HG03460 (cell line): ENCODE measurements around the gene ULK1.

Experiments used
- ATAC-seq: cut with Tn5 transposase; IDR thresholded peaks from one replicate; pipeline ENCODE4 v1.9.1; 2021; ENCODE audit not compliant: unreplicated experiment

Gene ULK1

DNA sequence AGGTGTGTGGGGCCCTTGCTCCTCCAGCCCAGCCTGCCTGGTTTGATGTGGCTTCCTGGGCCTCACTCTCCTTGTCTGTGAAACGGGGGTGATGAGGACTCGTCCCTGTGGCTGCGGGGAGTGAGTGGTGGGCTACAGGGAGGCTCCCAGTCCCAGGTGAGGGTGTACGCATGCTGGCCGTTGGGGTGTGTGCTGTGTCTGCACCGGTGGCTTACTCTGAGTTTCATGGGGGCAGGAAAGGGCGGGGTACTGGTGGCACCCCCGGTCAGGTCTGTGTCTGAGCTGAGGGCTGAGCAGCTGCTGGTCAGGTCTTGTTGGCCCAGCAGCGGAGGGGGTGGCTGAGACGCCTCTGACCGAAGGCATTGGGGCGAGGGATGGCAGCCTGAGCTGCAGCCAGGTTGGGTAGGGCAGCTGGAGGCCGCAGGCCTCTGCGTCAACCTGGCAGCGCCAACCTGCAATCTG is 11.2 kb downstream of the ULK1 start:
- ATAC-seq: no peak

DNA sequence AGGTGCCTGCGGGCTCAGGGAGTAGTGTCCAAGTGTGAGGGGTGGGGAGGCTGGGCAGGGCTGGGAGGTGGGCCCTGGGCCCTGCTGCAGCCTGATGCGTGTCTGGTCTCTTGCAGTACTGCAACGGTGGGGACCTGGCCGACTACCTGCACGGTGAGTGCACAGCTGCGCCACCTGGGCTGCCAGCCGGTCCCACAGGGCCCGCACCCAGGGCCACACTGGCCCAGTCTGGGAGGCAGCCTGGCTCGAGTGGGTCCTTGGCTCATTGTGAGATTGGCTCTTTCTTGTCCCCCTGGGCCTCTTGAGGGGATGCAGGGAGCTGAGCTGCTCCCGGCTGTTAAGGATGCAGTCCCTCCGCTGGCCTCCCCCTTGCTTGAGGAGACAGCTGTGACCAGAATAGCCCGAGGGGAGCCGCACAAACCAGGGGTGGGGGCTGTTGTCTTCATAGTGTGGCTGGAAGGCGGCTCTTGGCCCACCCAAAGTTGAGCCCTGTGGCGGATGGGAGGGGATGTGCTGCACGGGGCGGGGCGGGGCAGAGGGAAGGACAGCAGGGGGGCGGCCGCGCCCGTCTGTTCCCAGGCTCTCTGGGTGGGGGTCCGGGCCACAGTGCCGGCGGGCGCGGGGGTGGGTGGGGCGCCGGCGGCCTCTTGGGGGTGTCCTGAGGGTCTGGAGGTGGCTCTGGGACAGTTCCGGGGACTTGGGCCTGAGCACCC is 13.1 kb downstream of the ULK1 start:
- no peak for ATAC-seq

DNA sequence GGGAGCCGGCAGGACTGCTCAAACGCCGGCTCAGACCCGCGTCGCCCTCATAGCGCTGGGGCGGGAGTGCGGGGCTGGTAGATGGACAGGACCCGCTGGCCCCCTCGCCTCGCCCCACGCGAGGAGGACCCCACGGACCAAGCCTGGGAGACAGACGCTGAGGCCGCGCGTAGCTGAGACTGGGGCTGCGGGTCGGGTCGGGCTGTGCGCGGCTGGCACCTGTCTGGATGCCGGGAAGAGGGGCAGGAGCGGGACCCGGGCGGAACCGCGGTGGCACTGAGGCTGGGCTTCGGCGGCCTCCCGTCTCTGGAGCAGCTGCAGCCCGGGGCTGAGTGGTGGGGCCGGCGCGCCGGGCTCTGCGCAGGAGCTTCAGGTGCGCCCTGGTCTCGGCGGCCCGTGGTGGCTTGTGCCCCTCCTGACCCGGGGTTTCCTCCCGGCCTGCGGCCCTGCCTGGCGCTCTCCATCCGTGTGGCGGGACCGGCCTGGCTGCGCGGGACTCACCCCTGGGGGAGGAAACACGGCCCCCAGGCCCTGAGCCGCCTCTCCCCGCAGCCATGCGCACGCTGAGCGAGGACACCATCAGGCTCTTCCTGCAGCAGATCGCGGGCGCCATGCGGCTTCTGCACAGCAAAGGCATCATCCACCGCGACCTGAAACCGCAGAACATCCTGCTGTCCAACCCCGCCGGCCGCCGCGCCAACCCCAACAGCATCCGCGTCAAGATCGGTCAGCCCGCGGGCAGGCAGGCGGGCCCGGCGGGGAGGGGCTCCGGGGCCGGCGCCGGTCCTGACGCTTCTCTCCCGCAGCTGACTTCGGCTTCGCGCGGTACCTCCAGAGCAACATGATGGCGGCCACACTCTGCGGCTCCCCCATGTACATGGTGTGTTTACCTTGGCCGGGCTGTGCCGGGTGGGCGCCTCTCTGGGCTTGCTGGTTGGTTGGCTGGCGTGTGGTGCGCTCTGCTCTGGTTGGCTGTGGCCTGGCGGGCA is 14.0 kb downstream of the ULK1 start:
- no peak for ATAC-seq

DNA sequence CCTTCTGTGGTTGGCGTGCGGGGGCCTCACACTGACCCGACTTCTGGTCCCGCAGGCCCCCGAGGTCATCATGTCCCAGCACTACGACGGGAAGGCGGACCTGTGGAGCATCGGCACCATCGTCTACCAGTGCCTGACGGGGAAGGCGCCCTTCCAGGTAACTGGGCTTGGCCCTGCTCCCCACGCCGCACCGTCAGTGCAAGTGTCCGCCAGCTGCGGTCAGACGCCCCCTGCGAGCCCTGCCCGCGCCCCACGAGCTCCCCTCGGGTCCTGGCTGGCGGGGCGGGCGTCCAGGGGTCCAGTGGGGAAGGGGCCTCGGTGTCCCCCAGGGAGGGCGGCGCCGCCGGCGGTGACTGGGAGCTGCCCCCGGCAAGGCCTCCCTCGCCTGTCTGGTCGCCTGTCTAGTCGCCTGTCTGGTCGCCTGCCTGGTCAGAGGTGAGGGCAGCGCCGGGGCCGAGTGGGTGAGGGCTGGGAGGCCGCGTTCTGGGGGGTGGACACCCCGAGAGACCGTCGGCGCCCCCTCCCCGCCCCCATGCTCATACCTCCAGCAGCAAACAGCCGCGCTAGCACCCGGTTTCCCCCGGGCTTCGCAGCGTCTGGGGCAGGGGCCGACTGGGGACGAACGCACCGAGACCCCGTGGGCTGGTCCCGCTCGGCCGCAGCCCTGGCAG is 14.8 kb downstream of the ULK1 start:
- ATAC-seq: no peak

DNA sequence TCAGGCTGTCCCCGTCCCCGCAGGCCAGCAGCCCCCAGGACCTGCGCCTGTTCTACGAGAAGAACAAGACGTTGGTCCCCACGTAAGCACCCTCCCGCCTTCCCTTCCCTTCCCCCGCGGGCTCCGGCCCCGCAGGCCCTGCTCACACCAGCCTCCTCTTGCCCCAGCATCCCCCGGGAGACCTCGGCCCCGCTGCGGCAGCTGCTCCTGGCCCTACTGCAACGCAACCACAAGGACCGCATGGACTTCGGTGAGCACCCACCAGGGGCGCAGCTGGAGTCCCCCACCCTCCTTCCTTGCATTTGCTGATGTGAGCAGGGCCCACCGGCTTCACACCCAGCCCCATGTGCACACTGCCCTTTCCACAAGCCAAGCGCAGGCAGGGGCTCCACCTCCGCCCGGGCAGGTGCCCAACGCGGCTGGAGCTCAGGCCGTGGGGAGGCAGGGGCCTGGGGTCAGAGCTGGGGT is 15.4 kb downstream of the ULK1 start:
- no peak for ATAC-seq

DNA sequence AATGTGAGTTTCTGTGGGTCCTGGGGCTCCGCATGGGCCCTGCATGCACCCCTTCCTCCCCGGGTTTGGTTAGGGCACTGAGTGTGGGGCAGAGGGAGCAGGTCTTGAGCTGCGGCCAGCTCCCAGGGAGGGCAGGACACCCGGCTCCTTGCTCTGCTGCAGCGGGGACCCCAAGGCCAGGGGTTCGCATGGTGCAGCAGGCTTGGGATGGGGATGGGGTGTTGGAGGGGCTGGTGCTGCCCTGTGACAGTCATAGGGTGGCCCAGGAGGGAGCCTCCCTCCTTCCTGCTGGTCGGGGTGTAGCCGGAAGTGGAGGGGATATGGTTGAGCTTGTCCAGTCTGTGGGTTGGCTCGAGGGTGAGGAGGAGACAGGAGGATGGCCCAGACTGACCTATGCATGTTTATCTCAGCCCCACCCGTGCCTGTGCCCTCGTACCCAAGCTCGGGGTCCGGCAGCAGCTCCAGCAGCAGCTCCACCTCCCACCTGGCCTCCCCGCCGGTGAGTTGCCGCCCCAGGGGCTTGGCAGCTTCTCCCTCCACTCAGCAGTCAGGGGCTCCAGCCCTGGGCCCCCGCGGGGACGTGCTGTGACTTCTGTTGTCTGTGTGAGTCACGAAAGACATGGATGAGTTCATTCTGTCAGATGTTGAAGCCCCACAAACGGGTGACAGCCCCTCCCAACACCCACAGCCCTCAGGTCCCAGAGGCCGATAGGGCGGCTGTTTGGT is 16.0 kb downstream of the ULK1 start:
- no peak for ATAC-seq

DNA sequence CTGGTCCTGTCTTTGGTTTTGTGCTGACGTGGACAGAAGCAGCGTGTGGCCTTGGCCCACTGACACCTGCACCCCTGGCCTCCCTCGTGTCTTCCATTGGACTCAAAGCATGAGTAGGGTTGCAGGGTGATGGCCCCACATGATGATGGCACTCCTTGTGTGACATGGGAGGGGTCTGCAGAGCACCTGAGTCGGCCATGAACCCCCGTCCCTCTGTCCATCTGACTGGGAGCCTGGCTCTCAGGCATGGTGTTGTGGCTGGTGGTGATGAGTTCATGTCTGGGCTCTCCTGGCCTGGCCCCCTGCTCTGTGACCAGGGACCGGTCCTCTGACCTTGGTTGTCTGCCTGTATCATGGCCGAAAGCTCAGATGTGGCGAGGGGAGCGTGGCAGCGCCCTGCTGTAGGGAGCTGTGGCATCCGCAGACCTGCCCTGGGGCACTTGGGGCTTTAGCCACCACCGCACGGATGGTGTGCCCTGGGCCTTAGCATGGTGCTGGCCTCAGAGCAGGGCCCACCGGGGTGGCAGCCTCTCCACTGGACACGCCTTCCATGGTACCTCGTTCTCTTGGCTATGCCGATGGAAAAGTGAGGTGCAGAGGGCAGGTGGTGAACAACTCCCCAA is 16.7 kb downstream of the ULK1 start:
- no peak for ATAC-seq

DNA sequence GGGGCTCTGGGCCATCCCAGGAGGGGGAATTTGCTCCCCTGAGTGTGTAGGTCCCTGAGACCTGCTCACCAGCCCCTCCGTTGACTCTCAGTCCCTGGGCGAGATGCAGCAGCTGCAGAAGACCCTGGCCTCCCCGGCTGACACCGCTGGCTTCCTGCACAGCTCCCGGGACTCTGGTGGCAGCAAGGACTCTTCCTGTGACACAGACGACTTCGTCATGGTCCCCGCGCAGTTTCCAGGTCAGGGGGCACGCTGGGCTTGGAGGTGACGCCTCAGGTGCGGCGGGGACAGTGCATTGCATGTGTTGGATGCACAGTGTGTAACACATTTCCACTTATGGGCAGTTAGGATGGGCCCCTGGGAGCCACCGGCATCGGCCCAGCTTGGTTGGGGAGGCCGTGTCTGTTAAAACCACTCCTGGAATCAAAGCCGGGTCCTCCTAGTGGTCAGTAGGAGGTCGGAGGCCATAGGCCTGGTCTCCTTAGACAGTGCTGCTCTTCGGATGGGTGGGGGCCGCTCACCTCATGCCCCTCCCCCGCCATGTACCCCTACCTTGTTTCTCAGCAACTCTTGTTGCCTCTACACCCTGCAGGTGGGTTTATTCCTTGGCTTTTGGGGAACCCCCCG is 17.5 kb downstream of the ULK1 start:
- ATAC-seq: no peak

DNA sequence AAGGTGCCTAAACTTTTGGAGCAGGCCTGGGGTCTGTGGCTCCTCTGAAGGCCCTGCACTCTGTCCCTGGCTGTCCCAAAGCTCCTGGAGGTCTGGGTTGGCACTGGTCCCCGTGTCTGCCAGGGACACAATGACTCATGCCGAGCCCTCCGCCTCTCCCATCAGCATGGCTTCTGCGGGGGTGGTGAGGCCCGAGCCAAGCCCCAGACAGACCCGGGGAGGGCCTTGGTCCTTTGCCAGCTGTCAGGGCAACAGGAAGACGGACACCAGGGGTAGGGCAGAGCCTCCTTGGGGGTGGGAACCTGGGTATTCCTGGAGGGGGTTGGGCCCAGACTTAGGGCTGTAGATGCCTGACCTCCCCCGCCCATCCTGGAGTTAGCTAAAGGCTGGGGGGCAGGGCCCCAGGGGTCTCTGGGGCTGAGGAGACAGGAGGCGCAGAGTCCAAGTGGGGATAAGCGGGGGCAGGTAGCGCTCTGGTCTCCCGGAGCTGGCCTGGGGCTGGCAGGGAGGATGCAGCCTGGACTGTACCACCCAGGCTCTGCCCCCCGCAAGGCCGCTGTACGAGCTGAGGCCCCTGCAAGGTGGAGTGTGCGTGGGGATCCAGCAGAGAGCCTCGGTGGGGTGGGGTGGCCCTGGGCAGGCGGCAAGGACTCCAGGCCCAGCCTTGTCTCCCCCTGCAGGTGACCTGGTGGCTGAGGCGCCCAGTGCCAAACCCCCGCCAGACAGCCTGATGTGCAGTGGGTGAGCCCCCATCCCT is 18.3 kb downstream of the ULK1 start:
- no peak for ATAC-seq

DNA sequence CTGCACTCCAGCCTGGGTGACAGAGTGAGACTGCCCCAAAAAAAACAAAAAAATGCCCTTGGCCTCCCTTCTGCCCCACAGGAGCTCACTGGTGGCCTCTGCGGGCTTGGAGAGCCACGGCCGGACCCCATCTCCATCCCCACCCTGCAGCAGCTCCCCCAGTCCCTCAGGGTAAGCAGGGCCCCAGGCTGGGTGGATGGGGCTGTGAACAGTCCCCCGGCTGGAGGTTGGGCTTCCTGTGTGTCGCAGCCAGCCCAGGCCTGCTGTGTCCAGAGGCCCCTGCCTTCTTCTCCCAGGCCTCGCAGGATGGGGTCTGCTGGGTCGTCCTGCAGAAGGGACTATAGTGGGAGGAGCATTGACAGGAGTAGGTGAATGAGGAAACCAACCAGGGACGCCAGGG is 19.2 kb downstream of the ULK1 start:
- no peak for ATAC-seq

DNA sequence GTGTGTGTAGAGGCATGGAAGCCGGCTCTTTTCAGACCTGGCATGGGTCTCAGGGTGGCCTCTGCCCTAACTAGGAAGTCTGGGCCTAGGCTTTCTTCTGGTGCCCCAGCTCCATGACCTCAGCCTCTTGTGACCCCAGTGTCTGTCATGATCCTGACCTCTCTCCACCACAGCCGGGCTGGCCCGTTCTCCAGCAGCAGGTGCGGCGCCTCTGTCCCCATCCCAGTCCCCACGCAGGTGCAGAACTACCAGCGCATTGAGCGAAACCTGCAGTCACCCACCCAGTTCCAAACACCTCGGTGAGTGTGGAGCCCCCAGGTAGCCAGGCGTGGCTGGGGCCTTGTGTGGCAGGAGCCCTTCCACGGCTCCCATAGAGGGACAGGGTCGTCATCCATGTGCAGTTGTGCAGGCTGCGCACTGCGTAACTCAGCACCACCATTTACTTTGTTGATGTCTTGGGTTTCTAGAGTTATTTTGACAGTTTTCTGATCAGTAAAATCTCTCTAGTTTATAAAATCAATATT is 19.8 kb downstream of the ULK1 start:
- ATAC-seq: no peak

DNA sequence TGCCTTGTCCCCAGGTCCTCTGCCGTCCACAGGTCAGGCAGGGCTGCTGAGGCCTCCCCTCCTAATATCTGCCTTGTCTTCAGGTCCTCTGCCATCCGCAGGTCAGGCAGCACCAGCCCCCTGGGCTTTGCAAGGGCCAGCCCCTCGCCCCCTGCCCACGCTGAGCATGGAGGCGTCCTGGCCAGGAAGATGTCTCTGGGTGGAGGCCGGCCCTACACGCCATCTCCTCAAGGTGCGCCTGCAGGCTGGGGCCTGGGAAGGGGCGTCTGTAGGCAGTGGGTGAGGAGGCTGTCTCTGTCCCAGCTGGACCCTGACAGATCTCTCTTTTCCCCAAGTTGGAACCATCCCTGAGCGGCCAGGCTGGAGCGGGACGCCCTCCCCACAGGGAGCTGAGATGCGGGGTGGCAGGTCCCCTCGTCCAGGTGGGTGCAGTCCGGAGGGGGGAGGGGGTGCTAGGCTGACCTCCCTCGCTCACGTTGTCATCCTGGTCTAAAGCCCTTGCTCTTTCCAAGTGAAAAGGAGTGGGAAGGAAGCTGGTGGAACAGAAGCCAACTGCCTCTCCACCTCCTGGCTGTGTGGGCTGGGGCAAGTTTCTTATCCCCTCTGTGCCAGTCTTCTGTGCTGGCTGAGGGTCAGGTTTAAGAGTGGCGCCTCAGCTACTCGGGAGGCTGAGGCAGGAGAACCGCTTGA is 20.7 kb downstream of the ULK1 start:
- ATAC-seq: no peak

DNA sequence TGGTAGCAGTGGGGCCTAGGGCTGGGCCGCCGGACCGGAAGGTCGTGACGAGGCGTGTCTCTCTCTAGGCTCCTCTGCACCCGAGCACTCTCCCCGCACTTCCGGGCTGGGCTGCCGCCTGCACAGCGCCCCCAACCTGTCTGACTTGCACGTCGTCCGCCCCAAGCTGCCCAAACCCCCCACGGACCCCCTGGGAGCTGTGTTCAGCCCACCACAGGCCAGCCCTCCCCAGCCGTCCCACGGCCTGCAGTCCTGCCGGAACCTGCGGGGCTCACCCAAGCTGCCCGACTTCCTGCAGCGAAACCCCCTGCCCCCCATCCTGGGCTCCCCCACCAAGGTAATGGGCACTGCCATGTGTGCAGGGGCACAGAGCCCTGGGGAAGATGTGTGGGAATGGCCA is 21.4 kb downstream of the ULK1 start:
- ATAC-seq: no peak

DNA sequence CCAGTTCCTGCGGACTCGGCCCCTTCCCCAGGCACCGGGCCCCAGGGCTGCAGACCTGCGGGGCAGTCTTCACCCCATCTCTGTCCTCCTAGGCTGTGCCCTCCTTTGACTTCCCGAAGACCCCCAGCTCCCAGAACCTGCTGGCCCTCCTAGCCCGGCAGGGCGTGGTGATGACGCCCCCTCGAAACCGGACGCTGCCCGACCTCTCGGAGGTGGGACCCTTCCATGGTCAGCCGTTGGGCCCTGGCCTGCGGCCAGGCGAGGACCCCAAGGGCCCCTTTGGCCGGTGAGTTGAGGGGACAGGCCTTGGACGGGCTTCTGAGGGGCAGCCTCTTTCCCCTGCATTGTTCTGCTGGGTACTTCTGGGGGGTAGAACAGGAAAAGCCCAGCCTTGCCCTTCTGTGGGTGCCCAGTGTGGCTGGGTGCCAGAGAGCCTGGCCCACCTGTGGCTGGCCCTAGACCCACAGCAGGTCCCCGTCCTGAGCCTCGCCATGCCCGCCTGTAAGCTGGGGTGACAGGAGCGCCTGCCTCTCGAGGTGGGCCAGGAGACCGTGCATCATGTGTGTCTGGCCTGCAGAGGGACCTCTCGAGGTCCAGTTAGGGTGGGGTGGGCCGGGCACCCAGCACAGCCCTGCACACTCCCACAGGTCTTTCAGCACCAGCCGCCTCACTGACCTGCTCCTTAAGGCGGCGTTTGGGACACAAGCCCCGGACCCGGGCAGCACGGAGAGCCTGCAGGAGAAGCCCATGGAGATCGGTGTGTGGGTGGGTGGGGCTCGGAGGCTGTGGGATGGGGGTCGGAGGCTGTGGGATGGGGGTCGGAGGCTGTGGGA is 22.1 kb downstream of the ULK1 start:
- no peak for ATAC-seq

DNA sequence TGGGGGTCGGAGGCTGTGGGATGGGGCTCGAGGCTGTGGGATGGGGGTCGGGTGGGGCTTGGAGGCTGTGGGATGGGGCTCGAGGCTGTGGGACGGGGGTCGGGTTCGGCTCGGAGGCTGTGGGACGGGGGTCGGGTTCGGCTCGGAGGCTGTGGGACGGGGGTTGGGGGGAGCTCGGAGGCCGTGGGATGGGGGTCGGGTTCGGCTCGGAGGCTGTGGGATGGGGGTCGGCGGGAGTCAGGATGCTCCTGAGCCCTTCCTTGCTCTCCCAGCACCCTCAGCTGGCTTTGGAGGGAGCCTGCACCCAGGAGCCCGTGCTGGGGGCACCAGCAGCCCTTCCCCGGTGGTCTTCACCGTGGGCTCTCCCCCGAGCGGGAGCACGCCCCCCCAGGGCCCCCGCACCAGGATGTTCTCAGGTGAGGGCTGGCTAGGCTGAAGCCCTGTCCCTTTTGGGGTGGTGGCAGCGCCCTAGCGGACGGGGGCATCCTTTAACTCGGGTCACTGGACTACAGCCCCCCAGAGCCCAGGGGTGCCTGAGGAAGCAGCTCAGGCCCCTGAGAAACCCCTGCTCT is 22.8 kb downstream of the ULK1 start:
- ATAC-seq: no peak

DNA sequence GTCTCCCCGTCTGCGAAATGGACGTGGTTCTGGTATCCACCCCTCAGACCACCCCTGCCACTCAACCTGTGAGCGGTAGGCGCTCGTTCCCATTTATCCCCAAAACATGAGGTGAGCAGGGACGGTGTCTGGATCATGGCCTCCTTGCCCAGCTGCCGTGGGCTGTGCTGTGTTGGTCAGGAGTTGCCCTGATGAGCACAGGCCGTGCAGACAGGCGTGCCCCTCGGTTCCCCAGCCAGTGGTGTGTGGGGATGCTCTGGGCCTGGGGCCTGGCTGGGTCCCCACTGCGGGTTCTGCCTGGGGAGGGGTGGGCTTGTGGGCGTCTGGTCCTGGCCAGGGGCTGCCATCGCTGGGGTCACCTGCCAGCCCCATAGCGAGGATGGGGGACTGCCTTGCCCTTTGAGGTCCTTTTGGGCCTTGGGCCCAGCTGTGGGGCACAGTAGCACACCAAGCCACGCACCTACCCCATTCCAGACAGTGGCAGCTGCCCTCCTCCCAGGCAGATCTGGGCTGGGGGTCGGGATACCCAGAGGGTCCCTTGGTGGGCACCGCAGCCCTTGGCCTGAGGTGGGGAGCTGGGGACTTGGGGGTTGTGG is 23.4 kb downstream of the ULK1 start:
- no peak for ATAC-seq
